ENCODE results near the gene KLK3. TPM values are rescaled to one million over a fixed set of nuclear protein-coding genes. Genes with fewer than 3 reads are reported as not detected.
A peak's percentile ranks its signal among the peaks of the same experiment; 100 is the strongest.

The KLK3 gene
- total RNA-seq, 1 experiment from 2014 or later: not detected

DNA sequence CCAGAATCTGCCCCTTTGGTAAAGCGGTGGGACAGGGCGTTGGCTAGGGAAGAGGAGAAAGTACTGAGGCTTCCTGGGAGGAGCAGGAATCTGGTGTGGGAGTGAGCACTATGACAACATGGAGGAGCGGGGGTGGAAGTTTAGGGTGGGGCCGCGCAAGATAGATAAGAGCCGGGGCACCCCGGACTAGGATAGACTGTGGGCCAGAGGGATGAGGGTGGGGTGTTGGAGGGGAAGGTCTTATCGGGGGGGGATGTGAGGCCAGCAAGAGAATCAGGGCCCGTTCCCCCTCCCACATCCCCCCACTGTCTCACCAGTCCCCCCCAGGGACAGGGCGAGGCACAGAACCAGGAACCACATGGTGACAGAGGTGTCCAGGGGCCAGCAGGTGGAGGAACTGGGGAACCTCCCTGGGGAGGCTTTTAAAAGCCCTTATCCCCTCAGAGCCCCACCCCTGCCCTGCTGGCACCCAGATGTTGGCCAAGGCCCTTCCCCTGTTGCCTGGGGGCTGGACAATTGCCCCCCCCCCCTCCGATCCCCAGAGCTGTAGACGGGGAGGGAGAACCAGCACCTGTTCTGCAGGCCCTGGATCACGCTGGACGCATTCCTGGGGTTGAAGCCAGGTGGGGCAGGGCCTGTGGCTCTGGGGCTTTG is 31.2 kb upstream of the KLK3 start, which contains the start of gene KLK1:
Gene KLK1 (minus strand): TSS at position 399 of the 654 bp plus-strand sequence. CDS start 39 bp downstream, at position 360.
- intact Hi-C loops (cut with micrococcal nuclease): no loop called here
- Histone ChIP-seq H3K4me1 (ENCODE audit: control insufficient read depth in 1 of 2, insufficient read depth in 2 of 2, low read length in 2 of 2) (peaks cover 17 to 37% of the 10 kb centered on the region in 2 experiments), H3K9me2 (ENCODE audit: insufficient read depth) (no peaks in the 10 kb centered on the region), H3K79me2 (ENCODE audit: insufficient read depth, low read length) (no peaks in the 10 kb centered on the region), H3K9me3 (ENCODE audit: control insufficient read depth in 1 of 2, insufficient read depth in 1 of 2, low read depth in 1 of 2, low read length in 2 of 2) (no peaks in the 10 kb centered on the region; a peak in 1 of 4 replicates), H3K27me3 (ENCODE audit: insufficient read depth, low read length) (no peaks in the 10 kb centered on the region), H3K4me3 (replicated peaks in 1 of 2; ENCODE audit: low read depth in 1 of 2, low read length in 2 of 2) (no peak within 1 kb of the TSS), H3K27ac (ENCODE audit: low read depth, low read length) (no peak within 1 kb of the TSS), H3K9ac (ENCODE audit: low read length) (no peak within 1 kb of the TSS), H4K20me1 (ENCODE audit: insufficient read depth) (no peaks in the 10 kb centered on the region), H3K4me2 (ENCODE audit: low read length) (peak within 1 kb of the TSS; percentile 23; the same call in 1 of the 2 replicates), H2AFZ (ENCODE audit: low read depth, low read length, poor library complexity, severe bottlenecking) (no peak within 1 kb of the TSS), H3K36me3 (ENCODE audit: control insufficient read depth in 1 of 2, insufficient read depth in 2 of 2, low read length in 2 of 2) (no peaks in the 10 kb centered on the region)
- DNase-seq (ENCODE audit: low read depth, low spot score) (no peak), ATAC-seq (no peak)
- POLR2A ChIA-PET: interaction anchor here (1.4 kb wide), 1 partner anchor 13 kb away, joined by 3 read pairs; no protein-coding TSS in a partner anchor
- RAD21 ChIA-PET (ENCODE audit: low non-redundant PET in 1 of 2, low total read pairs in 2 of 2, uncharacterized antibody in 2 of 2, unreplicated experiment in 2 of 2): no interaction called here
- CTCF ChIA-PET: no interaction called here
- no TSS peak for BruUV-seq (replicated peaks)
- no peak for TF ChIP-seq ELF1 (IDR thresholded peaks at IDR 0.05; ENCODE audit: borderline replicate concordance, low read depth)

- no TSS peak for BruUV-seq (replicated peaks)
- intact Hi-C loops (cut with micrococcal nuclease): no loop called here
- Histone ChIP-seq H3K27me3 (ENCODE audit: insufficient read depth, low read length) (no peaks in the 10 kb centered on the region), H3K9ac (ENCODE audit: low read length) (no peak overlapping the region), H3K9me2 (ENCODE audit: insufficient read depth) (no peaks in the 10 kb centered on the region), H3K4me1 (ENCODE audit: control insufficient read depth in 1 of 2, insufficient read depth in 2 of 2, low read length in 2 of 2) (peaks cover 0 to 11% of the 10 kb centered on the region in 2 experiments; a peak in 2 of 4 replicates), H3K36me3 (ENCODE audit: control insufficient read depth in 1 of 2, insufficient read depth in 2 of 2, low read length in 2 of 2) (no peaks in the 10 kb centered on the region), H3K4me3 (replicated peaks in 1 of 2; ENCODE audit: low read depth in 1 of 2, low read length in 2 of 2) (no peak overlapping the region), H3K4me2 (ENCODE audit: low read length) (no peak overlapping the region), H3K27ac (ENCODE audit: low read depth, low read length) (no peak overlapping the region), H3K79me2 (ENCODE audit: insufficient read depth, low read length) (no peaks in the 10 kb centered on the region), H3K9me3 (ENCODE audit: control insufficient read depth in 1 of 2, insufficient read depth in 1 of 2, low read depth in 1 of 2, low read length in 2 of 2) (no peaks in the 10 kb centered on the region; a peak in 1 of 4 replicates), H2AFZ (ENCODE audit: low read depth, low read length, poor library complexity, severe bottlenecking) (no peak overlapping the region), H4K20me1 (ENCODE audit: insufficient read depth) (no peaks in the 10 kb centered on the region)
- no peak for DNase-seq (ENCODE audit: low read depth, low spot score)
- ChIA-PET RAD21 (ENCODE audit: low non-redundant PET in 1 of 2, low total read pairs in 2 of 2, uncharacterized antibody in 2 of 2, unreplicated experiment in 2 of 2) (no interaction called here), CTCF (no interaction called here), POLR2A (no interaction called here)
- no peak for ATAC-seq
- TF ChIP-seq RAD21 (IDR thresholded peaks at IDR 0.05; ENCODE audit: low read depth) (no peak), TCF7L2 (IDR thresholded peaks at IDR 0.05; ENCODE audit: borderline replicate concordance, extremely low read depth, insufficient read depth, insufficient read length) (no peak), YY1 (IDR thresholded peaks at IDR 0.05; ENCODE audit: extremely low read depth, insufficient replicate concordance, low read depth, low read length) (no peak), ZNF274 (IDR thresholded peaks at IDR 0.05; ENCODE audit: low read depth, low read length) (no peak)
Measured at GRCh38 chr19:50826492-50827240, 28.0 kb upstream of the KLK3 start.
